ENCODE data around the gene ANGPT4.

The ANGPT4 gene

GRCh38 chr20:934186-934840, 18.2 kb upstream of the ANGPT4 start:
- no peak for DNase-seq

- no peak for DNase-seq
Observed at GRCh38 chr20:933029-933428, 16.9 kb upstream of the ANGPT4 start.

DNA sequence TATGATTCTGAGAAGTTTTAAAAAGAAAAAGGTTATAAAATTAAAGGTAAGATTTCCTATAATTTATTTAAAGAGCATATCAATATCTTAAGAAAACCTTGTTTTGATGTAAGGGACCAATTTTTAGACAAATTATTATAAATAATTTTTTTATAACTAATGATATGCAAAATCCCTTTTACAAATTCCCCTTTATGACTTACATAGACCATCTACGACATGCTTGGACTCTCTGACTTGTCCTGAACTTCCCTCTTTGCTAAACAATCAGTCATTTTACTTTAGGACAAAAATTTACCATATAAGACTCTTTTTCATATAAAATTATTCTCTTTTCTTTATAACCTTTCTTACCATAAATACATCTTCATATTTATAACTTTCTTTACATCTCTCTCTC, 15.3 kb upstream of the ANGPT4 start:
- no peak for DNase-seq

GRCh38 chr20:926670-927069, 10.5 kb upstream of the ANGPT4 start:
- DNase-seq: no peak

DNA sequence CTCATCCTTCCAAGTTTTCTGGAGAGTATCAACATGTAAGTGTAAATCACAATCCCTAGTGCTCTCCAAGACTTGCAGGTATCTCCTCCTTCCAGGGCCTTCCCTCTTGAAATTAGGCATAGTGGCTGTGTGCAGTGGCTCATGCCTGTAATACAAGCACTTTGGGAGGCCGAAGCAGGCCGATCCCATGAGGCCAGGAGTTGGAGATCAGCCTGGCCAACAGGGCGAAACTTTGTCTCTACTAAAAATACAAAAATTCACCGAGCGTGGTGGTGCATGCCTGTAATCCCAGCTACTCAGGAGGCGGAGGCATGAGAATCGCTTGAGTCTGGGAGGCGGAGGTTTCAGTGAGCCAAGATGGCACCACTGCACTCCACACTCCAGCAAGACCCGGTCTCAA, 9.4 kb upstream of the ANGPT4 start:
- DNase-seq: no peak

GRCh38 chr20:924639-925038, 8.5 kb upstream of the ANGPT4 start:
- no peak for DNase-seq

DNA sequence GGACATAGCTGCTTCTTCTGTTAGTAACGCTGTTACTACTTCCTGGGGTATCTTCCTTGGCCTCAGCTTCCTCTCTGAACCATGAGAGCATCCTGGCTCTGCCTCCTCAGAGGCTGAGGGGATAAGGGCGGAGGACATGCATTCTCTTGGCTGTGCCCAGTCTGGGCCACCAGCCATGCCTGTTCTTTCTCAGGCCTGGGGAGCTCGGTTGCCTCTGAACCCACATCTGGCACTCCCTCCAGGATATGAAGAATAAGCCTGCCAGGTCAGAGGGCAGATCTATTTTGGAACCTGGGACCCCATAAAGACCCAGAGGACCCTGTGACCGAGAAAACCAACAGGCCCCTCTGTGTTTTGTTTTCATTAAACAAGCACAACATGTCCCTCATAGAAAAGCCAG, 6.6 kb upstream of the ANGPT4 start:
- no peak for DNase-seq

DNA sequence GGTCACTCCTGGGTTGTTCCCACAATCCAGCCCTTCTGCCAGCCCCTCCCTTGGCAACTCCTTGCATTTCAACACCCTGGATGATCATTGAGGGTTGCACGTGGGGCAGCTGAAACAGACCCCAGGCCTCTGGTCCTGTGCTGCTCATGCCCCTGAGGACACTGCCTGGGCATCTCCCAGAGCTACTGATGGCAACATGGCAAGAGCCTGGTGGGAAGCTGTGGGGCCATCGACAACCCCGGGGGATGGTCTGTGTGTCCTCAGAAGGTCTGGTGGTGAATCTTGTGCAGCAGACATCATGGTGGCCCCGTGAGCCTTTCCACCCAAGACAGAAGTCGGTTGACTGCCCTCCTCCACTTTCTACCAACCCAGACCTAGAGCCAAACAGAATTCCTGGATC, 4.9 kb upstream of the ANGPT4 start:
- DNase-seq: no peak

GRCh38 chr20:920311-920710, 4.2 kb upstream of the ANGPT4 start:
- no peak for DNase-seq

- no peak for DNase-seq
Observed at GRCh38 chr20:919491-919916, 3.4 kb upstream of the ANGPT4 start.

GRCh38 chr20:917416-917815, 1.3 kb upstream of the ANGPT4 start:
- no peak for DNase-seq

DNA sequence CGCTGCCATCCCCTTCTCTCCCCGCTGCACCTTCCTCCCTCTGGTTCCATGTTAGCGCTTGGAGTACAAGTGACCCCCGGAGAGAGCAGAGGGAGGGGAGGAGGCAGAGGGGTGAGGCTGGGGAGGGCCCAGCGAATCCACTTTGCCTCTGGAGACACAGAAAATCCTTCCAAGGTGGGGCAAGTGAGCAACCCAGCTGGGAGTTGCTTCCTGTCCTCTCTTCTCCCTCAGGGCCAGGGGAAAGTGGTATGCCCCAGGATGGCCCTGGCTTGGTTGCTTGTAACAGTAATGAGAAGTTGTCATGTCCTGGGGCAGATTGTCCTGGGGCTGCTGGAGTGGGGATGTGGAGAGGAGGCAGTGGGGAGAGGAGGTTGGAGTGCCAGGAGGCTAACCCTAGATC, 691 bp upstream of the ANGPT4 start:
- no peak for DNase-seq

DNA sequence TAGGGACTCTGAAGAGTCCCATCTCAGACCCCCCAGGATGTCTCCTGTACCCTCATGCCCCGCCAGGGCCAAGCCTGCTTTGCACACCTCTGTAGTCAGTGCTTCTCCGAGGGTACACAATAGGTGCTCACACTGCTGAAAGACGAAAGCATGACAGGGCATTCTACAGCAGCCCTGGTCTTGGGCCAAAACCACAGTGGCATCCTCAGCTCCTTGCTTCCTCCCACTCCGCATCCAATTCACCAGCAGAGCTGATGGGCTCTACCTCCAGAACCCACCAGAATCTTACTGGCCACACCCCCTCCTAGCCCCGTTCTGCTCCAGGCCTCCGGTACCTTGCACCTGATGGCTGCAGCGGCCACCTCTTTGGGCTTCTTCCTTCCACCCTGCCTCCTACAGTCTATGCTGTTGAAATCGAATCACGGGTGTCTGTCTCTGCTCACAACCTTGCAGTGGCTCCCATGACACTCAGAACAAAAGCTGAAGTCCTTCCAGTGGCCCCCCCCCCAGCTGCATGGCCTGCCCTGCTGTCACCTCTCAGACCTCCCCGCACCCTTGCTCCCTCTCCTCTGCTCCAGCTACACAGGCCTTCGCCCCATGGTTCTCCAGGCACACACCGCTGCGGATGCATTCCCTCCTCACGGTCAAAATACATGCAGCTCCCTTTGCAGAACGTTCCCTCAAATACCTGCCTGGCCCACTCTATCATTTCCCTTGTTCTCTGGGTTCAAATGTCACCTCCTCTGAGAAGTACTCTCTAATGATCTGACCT, 1.2 kb downstream of the ANGPT4 start:
- DNase-seq: no peak

DNA sequence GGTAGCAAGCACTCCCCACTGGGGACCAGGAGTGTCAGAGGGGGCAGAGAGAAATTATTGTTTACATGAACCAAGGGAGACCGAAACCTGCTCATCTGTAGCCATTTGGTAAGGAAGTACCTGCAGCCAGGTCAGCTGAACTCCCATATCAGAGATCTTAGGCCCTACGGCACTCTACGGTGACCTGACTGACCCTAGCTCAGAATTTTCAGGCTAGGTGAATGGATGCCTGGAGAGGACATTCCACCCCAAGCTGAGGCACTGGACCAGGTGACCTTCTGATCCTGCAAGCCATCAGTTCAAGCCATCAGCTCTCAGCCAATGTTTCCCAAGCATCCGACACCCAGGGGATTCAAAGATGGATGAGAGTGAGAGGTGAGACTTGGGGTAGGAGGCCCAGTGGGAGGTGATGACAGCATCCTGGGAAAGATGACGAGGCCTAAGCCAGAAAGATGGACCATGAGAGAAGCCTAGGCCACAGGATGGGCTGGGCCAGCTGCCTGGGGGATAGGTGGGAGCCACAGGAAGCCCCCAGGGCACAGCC, 2.8 kb downstream of the ANGPT4 start:
- no peak for DNase-seq

DNA sequence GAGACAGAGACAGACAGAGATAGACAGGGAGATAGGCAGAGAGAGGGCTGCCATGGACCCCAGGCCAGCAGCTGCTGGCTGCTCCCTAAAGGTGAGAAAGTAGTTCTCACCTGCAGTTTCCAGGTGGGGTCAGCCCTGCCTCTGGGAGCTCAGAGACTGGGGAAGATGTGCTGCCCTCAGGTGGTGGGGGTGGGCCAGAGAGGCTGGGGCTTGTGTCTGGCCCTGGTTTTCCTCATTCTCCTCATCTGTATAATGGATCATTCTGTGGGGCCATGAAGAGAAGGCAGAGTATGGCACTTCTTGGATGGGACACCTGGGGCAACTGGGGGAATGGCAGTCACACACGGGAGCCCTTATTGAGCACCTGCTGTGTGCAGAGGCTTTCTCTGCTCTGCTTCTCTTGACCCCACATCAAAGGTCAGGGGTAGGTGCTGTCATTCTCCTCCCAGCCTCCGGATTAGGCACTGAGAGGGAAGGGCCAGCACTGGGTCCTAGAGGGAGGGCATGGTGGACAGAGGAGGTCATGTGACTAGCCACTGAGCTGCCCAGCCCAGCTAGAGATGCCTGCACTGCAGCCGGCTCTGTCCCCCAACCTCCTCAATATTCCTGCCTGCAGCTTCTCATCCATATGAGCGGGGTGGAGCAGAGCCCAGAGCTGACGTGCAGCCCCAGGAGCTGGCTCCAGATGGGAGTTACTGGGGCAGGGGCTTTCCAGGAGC, 4.1 kb downstream of the ANGPT4 start:
- no peak for DNase-seq

GRCh38 chr20:910870-911770, 5.0 kb downstream of the ANGPT4 start:
- DNase-seq: no peak

- DNase-seq: no peak
Observed at GRCh38 chr20:910132-910869, 5.8 kb downstream of the ANGPT4 start.

DNA sequence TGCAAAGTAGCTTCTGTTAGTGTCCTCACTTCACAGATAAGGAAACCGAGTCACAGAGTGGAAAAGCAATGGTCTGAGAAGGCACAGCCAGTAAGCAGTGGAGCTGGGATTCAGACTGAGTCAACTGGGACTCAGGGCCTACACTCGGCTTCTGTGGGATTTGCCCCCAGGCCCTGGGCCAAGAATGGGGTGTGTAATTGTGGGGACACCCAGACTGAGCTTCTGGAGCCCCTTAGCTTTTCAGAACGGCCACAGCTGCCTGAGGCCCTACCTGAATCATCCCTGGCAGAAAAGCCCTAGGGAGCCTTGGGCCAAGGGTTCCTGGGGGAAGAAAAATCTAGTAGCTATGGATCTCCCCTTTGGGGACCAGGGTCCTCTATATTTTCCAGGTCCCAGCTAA, 6.5 kb downstream of the ANGPT4 start:
- DNase-seq: no peak

DNA sequence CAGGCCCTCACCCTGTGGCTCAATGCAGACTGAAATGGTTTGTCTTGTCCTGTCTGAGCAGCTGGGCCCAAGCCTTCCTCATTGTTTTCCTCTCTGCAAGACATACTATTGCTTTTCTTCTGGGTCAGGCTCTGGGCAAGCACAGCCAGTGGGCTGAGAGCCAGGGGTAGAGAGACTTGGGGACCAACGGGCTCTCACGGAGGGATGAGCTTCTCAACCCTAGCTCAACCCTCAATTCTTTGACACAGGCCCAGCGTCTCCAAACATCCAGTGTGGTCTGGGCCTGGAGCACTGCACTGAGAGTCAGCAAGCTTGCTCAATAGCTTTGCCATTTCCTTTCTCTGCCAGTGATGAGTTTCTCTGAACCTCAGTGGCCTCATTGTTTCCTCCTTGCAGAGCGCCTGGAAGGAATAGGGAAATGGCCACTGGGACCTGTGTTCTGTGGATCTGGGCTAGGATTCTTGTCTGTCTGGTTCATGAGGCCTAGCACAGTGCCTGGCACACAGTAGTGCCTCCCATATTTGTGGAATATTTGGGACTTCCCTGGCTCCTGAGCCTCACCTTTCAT, 9.3 kb downstream of the ANGPT4 start:
- DNase-seq: no peak

- no peak for DNase-seq
Observed at GRCh38 chr20:906001-906520, 10.1 kb downstream of the ANGPT4 start.

GRCh38 chr20:905396-905961, 10.7 kb downstream of the ANGPT4 start:
- DNase-seq: no peak

Data from activated CD4-positive, CD25-positive, alpha-beta regulatory T cell (primary cell).